Stimulated activated CD8-positive, alpha-beta memory T cell treated with anti-CD3 and anti-CD28 coated beads, Interleukin-4, amount 100 ng/mL, for 24 hours (primary cell): ENCODE measurements around the gene RAB13.
"Not testable (repeated sequence)": the region's sequence is repeated elsewhere in the genome, so short reads cannot be mapped to it uniquely, and the experiment has no call there.

Source experiments
- DNase-seq: peaks from one replicate; pipeline ENCODE4 v3.0.0-alpha.2; 2020; ENCODE audit warnings: low read depth

The RAB13 gene

DNA sequence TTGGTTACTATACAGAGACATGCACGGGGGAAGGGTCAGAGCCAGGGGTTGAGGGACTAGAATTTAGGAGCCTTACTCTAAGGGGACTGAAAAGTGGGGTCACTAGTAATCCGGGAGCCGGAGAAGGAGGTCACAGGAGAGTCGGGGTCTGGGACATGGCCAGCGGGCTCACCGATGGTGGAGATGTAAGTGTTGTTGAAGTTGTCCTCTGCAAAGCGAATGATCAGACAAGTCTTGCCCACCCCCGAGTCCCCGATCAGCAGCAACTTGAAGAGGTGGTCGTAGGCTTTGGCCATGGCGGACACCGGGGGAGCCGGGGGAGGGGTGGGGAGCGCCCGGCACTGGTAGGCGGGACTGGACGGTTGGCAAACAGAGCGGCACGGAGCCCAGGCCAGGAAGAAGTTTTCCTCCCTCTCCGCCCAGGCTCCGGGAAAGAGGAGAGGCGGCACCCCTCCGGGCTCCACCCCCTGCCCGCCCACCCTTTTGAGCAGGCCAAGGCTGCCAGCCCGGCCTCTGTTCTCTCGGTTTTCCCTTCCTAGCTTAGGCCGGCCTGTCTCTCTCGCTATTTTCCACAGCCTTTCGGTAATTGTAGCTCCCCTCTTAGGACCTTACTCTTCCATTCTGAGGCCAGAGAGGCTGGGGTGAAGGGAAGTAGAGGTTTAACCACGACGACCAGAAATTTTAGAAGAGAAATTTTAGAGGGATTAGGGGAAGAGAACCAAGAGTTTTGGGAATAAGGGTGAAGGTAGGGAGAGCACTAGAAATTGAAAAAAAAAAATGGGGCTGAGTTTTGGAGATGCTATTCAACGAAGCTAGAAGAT is at the start of gene RAB13:
Gene RAB13 (minus strand): TSS at position 399 of the 821 bp plus-strand sequence. CDS start 103 bp downstream, at position 296.
- DNase-seq = no peak

DNA sequence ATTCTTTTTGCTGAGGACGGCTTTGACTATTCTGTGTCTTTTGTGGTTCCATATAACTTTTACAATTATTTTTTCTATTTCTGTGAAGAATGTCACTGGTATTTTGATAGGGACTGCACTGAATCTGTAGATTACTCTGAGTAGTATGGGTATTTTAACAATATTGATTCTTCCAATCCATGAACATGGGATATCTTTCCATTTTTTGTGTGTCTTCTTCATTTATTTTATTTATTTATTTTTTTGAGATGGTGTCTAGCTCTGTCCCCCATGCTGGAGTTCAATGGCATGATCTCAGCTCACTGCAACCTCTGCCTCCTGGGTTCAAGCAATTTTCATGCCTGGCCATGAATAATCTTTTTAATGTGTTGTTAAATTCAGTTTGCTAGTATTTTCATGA is 47.6 kb upstream of the RAB13 start:
- DNase-seq = not testable (repeated sequence)

DNA sequence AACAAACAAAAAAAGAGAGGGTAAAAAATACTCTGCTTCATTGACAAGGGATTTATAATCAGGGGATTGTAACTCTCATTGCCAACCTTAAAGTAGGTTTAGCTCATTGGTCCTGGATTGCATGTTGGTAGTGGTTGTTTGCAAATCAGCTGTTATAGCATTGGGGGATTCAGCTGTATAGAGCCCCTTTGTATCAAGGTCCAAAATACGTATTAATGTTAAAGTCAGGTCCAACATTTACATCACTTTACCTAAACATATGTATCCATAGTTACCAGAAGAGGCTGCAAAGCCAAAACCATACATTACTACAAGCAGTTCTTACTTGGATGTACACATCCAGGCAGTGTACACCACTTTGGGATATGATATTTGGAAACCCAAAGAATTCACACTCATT is 33.8 kb upstream of the RAB13 start:
- DNase-seq = no peak

DNA sequence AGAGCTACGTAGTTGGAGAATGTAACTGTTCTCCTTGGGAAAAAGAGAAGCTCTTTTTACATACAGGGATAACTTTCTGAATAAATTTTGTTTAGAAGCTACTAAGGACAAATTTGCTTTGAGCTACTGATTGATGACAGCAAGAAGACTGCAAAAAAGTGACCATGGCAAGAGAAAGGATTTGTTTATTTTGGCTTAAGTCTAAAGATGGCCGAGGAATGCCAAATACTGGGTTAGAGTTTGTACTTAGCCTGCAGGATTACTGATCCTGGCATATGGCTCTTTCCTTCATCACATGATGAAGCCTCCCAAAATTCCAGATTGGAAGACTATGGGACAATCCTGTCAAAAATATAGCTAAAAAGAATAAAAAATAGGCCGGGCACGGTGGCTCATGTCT is 33.1 kb upstream of the RAB13 start:
- DNase-seq = no peak

- DNase-seq = no peak
These were observed 28.2 kb upstream of the RAB13 start for GRCh38 chr1:154014154-154014907.

GRCh38 chr1:154012543-154012942 is 26.4 kb upstream of the RAB13 start:
- not testable (repeated sequence) for DNase-seq

GRCh38 chr1:154012129-154012528 is 26.0 kb upstream of the RAB13 start:
- DNase-seq = no peak

DNA sequence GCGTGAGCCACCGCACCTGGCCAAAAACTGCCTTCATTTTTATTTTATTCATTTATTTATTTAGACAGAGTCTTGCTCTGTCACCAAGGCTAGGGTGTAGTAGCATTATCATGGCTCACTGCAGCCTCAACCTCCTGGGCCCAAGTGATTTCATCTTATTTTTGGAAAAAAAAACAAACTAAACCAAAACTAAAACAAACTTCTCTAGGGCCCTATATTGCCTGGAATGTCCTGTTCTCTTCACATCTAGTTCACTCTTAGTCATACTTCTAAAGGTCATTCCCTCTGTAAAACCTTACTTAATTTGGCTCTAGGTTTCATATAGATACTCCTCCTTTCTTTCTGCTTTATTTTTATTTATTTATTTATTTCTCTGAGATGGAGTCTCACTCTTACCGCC is 20.0 kb upstream of the RAB13 start:
- no peak for DNase-seq

DNA sequence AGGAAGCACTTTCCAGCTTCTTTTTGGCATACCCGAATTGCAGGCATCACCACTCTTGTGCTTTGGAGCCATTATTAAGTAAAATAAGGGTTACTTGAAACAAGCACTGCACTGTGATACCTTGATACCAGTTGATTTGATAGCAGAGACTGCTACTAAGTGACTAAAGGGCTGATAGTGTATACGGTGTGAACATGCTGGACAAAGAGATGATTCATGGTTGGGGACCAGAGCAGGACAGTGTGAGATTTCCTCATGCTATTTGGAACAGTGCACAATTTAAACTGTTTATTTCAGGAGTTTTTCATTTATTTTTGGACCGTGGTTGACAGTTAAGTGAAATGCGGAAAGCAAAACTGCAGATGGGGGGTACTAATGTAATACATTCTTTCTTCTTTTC is 14.3 kb upstream of the RAB13 start:
- no peak for DNase-seq

GRCh38 chr1:153996882-153997281 is 10.7 kb upstream of the RAB13 start:
- not testable (repeated sequence) for DNase-seq

DNA sequence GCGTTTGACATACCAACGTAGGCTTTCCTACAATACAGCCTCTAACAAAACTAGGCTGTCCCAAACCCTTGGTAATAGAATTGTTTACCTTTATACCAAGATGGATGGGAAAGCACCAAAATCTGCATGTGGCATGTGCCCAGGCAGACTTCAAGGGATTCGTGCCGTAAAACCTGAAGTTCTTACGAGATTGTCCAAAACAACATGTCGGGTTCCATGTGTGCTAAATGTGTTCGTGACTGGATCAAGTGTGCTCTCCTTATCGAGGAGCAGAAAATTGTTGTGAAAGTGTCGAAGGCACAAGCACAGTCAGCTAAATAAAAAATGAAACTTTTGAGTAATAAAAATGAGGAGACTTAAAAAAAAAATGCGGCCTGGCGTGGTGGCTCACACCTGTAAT is 9.5 kb upstream of the RAB13 start:
- DNase-seq = no peak

DNA sequence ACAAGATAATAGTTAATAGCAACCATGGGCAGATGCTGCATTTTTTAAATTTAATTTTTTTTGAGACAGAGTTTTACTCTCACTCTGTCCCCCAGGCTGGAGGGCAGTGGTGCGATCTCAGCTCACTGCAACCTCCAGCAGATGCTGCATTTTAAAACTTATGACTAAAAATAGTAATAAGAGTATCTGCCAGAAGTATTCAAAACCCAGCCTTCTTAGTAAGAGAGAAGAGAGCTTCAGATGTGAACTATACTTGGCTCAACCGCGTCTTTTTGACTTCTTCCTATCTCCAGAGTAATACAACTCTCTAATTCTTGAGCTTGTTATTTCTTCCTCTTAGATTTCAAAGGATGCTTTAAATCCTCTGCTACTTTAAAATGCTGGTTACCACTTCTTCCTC is 9.1 kb upstream of the RAB13 start:
- DNase-seq = no peak

DNA sequence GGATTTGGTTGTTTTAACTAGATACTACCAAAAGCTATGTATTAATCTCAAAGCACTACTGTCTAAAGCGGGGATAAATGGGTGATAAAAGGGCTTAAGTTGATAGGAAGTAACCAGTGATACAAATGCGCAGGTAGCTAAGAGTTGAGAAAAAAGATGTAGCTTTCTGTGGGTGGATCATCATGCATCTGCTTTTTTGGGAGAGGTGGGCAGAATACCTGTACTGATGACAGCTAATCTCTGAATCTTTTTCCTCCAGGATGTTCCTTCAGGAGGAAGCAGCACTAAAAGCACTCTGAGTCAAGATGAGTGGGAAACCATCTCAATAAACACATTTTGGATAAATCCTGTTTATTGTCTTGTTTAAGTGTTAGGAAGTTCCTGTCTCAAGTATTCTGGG is 5.7 kb upstream of the RAB13 start:
- DNase-seq = no peak

- no peak for DNase-seq
These were observed 5.1 kb upstream of the RAB13 start for GRCh38 chr1:153991151-153991630.

DNA sequence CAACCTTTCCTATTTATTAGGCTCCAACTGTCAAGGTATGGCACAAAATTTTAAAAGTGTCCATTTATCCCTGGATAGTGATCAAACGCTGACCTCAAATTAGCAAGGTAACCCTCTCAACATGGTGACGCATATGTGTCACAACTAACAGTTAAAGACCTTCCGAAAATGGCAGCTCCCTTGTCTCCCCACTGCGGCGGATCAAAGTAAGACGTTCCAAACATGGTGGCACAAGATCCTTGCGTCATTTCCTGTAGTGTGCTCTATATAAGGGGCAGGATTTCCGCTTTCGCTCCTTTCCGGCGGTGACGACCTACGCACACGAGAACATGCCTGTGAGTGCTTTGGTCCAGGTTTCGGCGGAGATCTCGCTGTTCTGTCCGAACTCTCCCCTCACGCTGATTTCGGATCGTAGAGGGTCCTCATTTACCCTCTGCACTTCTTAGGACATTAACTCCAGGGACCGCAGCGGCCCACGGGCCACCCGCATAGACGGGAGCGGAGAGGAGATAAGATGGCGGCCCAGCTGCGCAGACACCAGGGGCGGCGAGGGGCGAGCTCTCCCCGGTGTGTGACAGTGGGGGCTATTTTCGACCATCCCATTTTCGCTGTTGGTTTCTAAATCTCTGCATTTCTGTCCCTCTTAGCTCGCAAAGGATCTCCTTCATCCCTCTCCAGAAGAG is 4.5 kb upstream of the RAB13 start, which contains the start of gene RPS27:
Gene RPS27 (plus strand): TSS at position 295 of the 683 bp plus-strand sequence. CDS start 35 bp downstream, at position 330.
- DNase-seq = peak; percentile 69

- DNase-seq = no peak
These were observed 1.5 kb upstream of the RAB13 start for GRCh38 chr1:153987621-153988020.

GRCh38 chr1:153985341-153985912 is 712 bp downstream of the RAB13 start:
- DNase-seq = peak; percentile 42

- no peak for DNase-seq
These were observed 1.8 kb downstream of the RAB13 start for GRCh38 chr1:153984123-153984894.

DNA sequence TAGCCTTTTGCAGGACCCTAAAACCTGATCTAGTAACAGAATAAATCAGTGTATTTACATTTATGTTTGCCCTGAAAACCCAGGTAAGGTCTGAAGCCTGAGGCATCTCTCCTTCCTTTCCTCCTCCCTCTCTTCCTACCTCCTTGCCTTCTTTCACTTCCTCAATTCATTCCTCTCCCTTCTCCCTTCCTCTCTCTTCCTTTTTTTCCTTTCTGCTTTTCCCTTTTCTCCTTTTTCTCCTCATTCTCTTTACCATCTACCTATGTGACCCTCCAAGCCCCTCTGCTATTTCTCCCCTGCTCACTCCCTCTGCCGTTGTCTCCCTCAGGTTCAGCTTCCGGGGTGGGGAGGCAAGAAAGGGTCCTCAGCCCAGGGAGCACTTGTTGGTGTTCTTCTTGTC is 4.4 kb downstream of the RAB13 start:
- DNase-seq = not testable (repeated sequence)

GRCh38 chr1:153979091-153979490 is 7.0 kb downstream of the RAB13 start:
- DNase-seq = not testable (repeated sequence)

GRCh38 chr1:153978274-153978909 is 7.7 kb downstream of the RAB13 start:
- no peak for DNase-seq
